ENCODE data around the gene ELK4. TPM values are rescaled to one million over a fixed set of nuclear protein-coding genes. Genes with fewer than 3 reads are reported as not detected.

Gene ELK4
- total and polyA plus RNA-seq, 2 of the 13 experiments (the other 11 are each of a cell fraction or from before 2014, with no cell fraction given), result 8.3 to 13.1 TPM

- TF ChIP-seq ZNF607 (CRISPR knock-in tag; IDR thresholded peaks at IDR 0.05; ENCODE audit: borderline replicate concordance) (peak; percentile 77; the same call in 1 of the 2 replicates), HNRNPUL1 (IDR thresholded peaks at IDR 0.05; ENCODE audit: low read depth, low read length) (peak; percentile 48; the same call in 1 of the 2 replicates), SNAPC5 (CRISPR knock-in tag; IDR thresholded peaks at IDR 0.05; ENCODE audit: borderline replicate concordance) (peak; percentile 30; the same call in 1 of the 2 replicates), ZNF775 (CRISPR knock-in tag; IDR thresholded peaks at IDR 0.05; ENCODE audit: borderline replicate concordance) (no peak), CBX1 (IDR thresholded peaks at IDR 0.05; ENCODE audit: low read depth) (peak; percentile 73), GFI1 (CRISPR knock-in tag; IDR thresholded peaks at IDR 0.05; ENCODE audit: borderline replicate concordance) (0 out of 2 replicates have a peak, but pooled peaks have one; percentile 52), ZXDC (CRISPR knock-in tag; IDR thresholded peaks at IDR 0.05) (peak; percentile 84; the same call in 1 of the 2 replicates), TBL1XR1 (IDR thresholded peaks at IDR 0.05; ENCODE audit: borderline replicate concordance, low read length, partially characterized antibody) (peak; percentile 48), CEBPB (IDR thresholded peaks at IDR 0.05; ENCODE audit: borderline replicate concordance, low read depth, low read length) (no peak), ZNF878 (CRISPR knock-in tag; IDR thresholded peaks at IDR 0.05) (0 out of 2 replicates have a peak, but pooled peaks have one; percentile 33), SUZ12 (IDR thresholded peaks at IDR 0.05; ENCODE audit: low read depth, low read length) (no peak), ZNF281 (CRISPR knock-in tag; IDR thresholded peaks at IDR 0.05; ENCODE audit: borderline replicate concordance) (peak; percentile 53; the same call in 1 of the 2 replicates), NFYB (CRISPR knock-in tag; IDR thresholded peaks at IDR 0.05) (peak; percentile 21; the same call in 1 of the 2 replicates), PRMT3 (CRISPR knock-in tag; IDR thresholded peaks at IDR 0.05; ENCODE audit: borderline replicate concordance, low read depth) (no peak), ZNF784 (CRISPR knock-in tag; IDR thresholded peaks at IDR 0.05; ENCODE audit: borderline replicate concordance) (peak; percentile 86; the same call in 1 of the 2 replicates), ZBTB7B (CRISPR knock-in tag; IDR thresholded peaks at IDR 0.05) (peak; percentile 87), ZNF530 (CRISPR knock-in tag; IDR thresholded peaks at IDR 0.05; ENCODE audit: low read depth) (no peak), SATB2 (CRISPR knock-in tag; IDR thresholded peaks at IDR 0.05) (no peak), ZSCAN25 (CRISPR knock-in tag; IDR thresholded peaks at IDR 0.05) (peak; percentile 71), PITX1 (CRISPR knock-in tag; IDR thresholded peaks at IDR 0.05) (peak; percentile 40; the same call in 1 of the 2 replicates), ZBTB20 (CRISPR knock-in tag; IDR thresholded peaks at IDR 0.05; ENCODE audit: borderline replicate concordance, low read depth) (no peak; the same call in 1 of the 2 replicates), ZNF510 (CRISPR knock-in tag; IDR thresholded peaks at IDR 0.05; ENCODE audit: low read depth) (no peak)
Measured at GRCh38 chr1:205631768-205632668, at the start of gene ELK4 (continued).
